ENCODE results near the gene ATP8B2.

ATP8B2 gene

DNA sequence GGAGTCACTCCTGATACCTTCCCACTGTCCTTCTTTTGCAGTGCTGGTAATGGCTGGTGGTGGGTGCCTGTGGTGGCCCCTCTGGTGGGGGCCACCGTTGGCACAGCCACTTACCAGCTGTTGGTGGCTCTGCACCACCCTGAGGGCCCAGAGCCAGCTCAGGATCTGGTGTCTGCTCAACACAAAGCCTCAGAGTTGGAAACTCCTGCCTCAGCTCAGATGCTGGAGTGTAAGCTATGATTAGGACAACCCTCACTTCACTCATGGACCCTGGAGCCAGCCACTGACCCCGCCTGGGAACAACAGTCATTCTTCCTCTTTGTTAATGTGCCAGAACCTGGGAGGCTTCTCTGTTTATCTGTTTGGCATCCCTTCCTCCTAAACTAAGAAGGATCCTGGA, 1.1 kb upstream of the ATP8B2 start:
- DNase-seq (ENCODE audit: low read depth, low spot score), result no peak
- POLR2A ChIA-PET, result no interaction called here
- H3K4me3 ChIP-seq (ENCODE audit: low read depth, low read length), result peak overlapping the region; percentile 95; the same call in 1 of the 2 replicates
- TF ChIP-seq, protein P1, sequence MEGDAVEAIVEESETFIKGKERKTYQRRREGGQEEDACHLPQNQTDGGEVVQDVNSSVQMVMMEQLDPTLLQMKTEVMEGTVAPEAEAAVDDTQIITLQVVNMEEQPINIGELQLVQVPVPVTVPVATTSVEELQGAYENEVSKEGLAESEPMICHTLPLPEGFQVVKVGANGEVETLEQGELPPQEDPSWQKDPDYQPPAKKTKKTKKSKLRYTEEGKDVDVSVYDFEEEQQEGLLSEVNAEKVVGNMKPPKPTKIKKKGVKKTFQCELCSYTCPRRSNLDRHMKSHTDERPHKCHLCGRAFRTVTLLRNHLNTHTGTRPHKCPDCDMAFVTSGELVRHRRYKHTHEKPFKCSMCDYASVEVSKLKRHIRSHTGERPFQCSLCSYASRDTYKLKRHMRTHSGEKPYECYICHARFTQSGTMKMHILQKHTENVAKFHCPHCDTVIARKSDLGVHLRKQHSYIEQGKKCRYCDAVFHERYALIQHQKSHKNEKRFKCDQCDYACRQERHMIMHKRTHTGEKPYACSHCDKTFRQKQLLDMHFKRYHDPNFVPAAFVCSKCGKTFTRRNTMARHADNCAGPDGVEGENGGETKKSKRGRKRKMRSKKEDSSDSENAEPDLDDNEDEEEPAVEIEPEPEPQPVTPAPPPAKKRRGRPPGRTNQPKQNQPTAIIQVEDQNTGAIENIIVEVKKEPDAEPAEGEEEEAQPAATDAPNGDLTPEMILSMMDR (IDR thresholded peaks at IDR 0.05; ENCODE audit: insufficient read depth, low read length, missing control alignments), result no peak
- CTCF ChIA-PET, result interaction anchor here (0.7 to 22.8 kb wide), 22 partner anchors 8 to 613 kb away, joined by 3 to 546 read pairs (median 3); partner anchors contain the start of gene HAX1

DNA sequence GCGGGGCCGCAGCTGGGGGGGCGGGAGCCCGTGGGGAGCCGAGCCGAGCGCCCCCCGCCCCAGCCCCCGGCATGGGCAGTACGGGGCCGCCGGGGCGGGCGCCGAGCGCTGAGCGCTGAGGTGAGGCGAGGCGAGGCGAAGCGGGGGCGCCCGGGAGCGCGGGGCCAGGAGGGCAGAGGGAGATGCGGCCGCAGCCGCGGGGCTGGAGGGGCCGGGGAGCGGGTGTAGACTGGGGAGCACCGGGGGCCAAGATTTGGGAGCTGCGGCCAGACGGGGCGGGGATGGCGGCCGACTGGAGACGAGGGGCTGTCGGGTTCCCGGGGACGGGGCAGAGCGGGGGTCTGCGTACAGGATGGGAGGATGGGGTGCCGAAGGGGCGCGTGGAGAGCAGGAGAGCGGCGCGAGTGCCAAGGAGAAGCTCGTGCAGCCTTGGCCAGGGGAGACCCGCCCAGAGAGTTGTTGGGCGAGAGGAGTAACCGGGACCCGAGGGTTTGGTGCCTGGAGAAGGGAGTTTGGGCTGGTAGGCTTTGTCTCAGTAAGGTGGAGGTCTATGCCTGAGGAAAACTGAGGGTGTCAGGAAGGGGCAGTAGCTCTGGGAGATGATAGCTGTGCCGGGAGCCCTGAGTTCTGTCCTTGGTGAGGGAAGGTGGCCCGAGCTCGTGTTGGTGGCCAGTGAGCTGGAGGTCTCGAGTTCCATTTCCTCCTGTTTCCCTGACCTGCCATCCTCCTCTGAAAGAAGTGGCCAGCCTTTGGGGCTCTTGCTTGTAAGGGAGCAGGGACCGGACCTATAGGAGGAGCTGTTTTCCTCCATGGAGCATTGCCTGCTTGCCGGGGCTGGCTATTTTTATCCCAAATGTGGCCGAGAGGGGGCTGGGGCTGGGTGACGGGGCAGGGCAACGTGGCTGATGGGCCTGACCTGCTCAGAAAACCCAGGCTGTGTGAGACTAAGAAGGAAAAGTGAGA, 539 bp downstream of the ATP8B2 start:
- CTCF ChIA-PET, result interaction anchor here (0.9 to 22.8 kb wide), 24 partner anchors 10 to 759 kb away, joined by 3 to 546 read pairs (median 6); partner anchors contain the start of gene HAX1
- H3K4me3 ChIP-seq (ENCODE audit: low read depth, low read length), result peak overlapping the region; percentile 95
- POLR2A ChIA-PET, result interaction anchor here (0.6 to 1.6 kb wide), 5 partner anchors 9 to 153 kb away, joined by 3 to 11 read pairs (median 4); no protein-coding TSS in a partner anchor
- TF ChIP-seq, protein P1 (IDR thresholded peaks at IDR 0.05; ENCODE audit: insufficient read depth, low read length, missing control alignments), result peak; percentile 78
- DNase-seq (ENCODE audit: low read depth, low spot score), result peak; percentile 59

DNA sequence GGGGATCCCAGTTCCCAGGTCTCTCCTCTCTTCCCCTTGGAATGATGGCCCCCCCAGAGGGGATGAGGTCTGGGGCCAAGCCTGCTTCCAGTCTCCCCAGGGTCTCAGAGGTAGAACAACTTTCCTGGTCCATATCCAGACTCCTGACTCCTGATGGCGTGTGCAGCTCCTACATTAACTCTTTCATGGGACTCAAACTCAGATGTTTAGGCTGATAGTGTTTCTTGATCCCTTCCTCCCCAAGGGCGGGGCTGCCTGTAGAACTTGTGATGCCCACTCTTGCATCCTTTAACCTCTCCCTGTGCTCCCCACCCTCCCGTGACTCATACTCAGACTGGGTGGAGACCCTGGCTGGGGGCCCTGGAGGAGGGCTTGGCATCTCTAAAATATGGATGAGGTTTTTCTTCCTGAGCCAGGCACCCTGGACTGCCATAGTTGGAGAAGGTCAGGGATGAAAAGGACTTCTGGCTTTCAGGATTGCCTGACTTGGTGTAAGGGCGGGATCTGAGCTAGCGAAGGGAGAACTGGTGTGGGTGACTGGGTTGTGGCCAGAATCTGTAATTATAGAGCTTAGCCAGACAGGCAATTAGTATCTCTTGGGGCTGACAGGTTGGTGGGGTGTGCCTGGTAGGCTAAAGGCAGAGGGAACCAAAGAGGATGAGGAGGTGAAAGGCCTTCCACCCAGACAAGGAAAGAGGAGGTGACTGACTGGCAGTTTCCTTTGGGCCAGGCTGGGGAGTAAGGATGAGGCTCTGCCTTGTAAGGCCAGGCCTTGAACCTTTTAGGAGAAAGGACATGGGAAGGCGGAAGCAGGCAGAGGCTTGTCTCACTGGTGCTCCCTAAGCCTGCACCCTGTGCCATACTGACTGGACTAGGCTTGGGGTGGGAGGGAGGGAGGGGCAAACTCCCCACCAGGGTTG, 1.5 kb downstream of the ATP8B2 start:
- POLR2A ChIA-PET, result interaction anchor here (0.6 to 1.6 kb wide), 4 partner anchors 9 to 153 kb away, joined by 3 to 11 read pairs (median 5); no protein-coding TSS in a partner anchor

GRCh38 chr1:154327466-154328317, 2.4 kb downstream of the ATP8B2 start:
- DNase-seq (ENCODE audit: low read depth, low spot score), result no peak
- TF ChIP-seq, protein P1 (IDR thresholded peaks at IDR 0.05; ENCODE audit: insufficient read depth, low read length, missing control alignments), result no peak
- ChIA-PET CTCF (interaction anchor here (1.1 to 22.8 kb wide), 7 partner anchors 12 to 219 kb away, joined by 3 to 546 read pairs (median 16); partner anchors contain the start of gene HAX1), POLR2A (interaction anchor here (0.7 to 1.8 kb wide), 3 partner anchors 16 to 618 kb away, joined by 3 to 4 read pairs (median 3); no protein-coding TSS in a partner anchor)
- peak overlapping the region; percentile 95 for H3K4me3 ChIP-seq (ENCODE audit: low read depth, low read length)

More for the DNA sequence above, 1.5 kb downstream of the ATP8B2 start:
- TF ChIP-seq, protein P1 (IDR thresholded peaks at IDR 0.05; ENCODE audit: insufficient read depth, low read length, missing control alignments), result no peak
- peak overlapping the region; percentile 95 for H3K4me3 ChIP-seq (ENCODE audit: low read depth, low read length)
- no peak for DNase-seq (ENCODE audit: low read depth, low spot score)
- CTCF ChIA-PET, result interaction anchor here (0.9 to 22.8 kb wide), 19 partner anchors 11 to 758 kb away, joined by 3 to 546 read pairs (median 5); partner anchors contain the start of gene HAX1

Measured in AG04449 (cell line).